HPDE6-E6E7 (cell line): ENCODE data around the gene FAM20C.

Source experiments
- DNase-seq: peaks from one replicate; pipeline ENCODE4 v3.0.0; 2011; ENCODE audit warnings: missing footprints; ENCODE audit errors: extremely low spot score

FAM20C gene

DNA sequence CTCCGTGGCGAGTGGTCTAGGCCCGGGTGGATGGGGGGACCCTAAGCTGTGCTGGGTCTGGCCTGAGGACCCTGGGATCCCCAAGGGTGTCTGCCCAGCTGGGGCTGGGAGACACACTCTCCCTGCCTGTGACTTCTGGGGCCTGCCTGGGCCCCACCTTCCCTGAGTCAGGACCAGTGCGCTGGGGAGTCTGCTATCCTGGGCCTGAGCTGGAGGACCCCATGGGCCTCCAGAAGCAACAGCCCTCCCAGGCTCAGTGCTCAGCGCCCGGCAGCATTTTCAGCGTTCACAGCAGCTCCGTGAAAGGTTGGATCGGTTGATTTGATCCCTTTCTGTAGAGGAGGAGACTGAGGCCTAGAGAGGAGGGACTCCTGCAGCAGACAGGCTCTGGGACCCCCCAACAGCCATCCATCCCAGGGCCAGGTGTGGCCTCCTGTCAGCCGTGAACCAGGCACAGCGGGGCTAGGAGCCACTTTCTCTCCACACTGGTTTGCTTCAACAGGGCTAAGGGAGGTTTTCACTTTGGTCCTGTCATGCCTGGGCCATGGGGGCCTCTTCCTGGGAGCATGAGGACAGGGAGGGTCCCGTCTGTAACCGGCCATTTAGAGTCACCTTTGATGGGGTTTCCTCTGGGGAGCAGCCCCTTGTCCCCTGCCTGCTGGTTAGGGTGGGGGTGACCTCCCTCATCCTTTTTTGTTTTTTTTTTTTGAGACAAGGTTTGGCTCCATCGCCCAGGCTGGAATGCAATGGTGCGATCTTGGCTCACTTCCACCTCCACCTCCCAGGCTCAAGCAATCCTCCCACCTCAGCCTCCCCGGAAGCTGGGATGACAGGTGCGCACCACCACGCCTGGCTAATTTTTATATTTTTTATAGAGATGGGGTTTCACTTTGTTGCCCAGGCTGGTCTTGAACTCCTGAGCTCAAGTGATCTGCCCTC, 110.0 kb downstream of the FAM20C start:
- DNase-seq = no peak

- DNase-seq = no peak
These were observed 111.1 kb downstream of the FAM20C start for GRCh38 chr7:303425-303824.

DNA sequence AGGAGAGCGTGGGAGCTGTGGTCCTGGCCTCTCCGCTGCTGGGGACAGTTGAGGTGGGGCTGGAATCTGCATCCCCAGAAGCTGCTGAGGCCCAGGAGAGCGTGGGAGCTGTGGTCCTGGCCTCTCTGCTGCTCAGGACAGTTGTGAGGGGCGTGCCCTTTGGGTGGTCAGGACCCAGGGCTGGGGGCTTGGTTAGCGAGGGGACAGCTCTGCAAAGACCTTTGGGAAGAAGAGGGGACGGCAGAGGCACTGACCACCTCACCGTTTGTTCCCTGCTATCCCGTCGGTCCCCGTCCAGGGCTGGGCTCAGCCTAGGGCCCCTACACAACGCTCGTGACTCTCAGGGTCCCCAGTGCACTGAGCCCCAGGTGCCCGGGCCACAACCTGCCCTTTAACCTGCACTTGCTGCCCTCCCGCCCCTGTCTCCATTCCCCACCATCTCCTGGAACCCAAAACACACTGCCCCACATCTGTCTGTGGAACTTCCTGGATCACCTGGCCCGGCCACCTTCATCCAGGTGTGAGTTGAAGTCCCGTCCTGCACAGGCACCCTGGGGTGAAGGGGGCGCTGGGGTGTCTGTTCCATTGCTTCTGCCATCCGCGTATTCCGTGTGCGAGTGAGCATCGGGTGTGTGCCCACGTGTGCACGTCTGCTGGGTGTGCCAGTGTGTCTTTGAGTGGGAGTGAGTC, 111.7 kb downstream of the FAM20C start:
- no peak for DNase-seq

DNA sequence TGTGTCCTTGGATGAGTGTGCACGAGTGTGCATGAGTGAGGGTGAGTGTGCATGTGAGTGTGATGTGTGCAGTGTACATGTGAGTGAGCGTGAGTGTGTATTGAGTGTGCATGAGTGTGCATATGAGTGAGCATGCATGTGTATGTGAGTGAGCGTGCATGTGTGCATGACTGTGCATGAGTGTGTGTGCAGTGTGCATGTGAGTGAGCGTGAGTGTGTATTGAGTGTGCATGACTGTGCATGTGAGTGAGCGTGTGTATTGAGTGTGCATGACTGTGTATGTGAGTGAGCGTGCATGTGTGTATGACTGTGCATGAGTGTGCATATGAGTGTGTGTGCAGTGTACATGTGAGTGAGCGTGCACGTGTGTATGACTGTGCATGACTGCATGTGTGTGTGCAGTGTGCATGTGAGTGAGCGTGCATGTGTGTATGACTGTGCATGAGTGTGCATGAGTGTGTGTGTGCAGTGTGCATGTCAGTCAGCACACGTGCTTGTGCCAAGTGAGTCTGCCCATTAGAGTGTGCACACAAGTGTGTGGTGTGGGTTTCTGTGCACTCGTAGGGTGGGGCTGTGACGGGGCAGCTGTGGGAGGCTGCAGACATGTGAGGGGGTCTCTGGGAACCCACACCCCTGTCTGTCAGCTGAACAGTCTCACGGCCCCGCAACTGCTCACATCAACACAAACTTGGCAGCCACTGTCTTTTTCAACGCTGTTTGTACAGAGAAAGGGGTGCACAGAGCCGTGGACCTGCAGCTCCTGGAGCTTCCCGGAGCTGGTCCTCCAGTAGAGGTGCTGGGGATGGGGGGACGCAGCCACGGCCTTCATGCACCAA, 112.4 kb downstream of the FAM20C start:
- no peak for DNase-seq

DNA sequence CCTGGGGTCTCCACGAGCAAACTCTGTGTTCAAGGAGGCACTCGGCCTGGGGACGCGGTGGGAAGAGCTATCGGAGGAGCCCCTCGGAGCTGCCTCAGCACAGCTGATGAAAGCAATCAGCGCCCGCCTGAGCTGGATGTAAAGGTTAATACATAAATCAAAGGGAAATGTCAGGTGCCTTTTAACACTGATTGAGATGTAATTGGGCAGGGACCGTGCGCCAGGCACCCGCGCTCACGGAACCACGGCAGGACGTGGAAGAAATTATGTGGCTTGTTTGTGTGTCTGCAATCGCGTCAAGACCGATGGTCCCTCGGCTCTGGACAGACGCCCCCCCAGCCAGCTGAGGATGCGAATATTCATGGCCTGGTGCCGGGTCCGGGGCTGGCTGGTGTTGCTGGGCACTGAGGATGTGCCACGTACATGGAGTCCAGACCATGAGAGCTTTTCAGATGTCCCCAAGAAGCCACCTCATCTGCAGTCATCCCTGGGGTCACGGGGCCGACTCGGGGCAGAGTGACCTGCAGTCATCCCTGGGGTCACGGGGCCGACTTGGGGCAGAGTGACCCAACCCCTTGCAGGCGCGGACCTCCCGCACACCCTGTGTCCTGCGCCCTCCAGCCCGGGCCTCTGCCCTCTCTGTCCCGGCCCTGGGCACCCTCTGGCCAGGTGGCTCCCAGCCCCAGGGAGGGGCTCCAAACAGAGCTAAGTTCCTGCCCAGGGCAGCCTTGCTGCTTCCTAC, 113.2 kb downstream of the FAM20C start:
- no peak for DNase-seq

DNA sequence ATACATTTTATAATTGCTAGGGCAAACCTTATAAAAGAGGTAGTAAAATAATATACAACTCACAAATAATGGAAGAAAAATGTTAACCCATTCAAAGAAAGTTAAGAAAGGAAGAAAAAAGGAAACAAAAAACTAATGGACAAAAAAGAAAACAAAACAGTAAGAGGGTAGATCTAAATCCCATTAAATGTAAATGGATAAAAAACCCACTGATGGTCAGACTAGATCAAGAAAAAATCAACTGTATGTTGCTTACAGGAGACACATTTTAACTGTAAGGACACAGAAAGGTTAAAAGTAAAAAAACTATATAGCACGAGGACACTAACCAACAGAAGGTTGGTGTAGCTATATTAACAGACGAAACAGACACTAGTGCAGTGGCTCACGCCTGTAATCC, 115.6 kb downstream of the FAM20C start:
- no peak for DNase-seq

DNA sequence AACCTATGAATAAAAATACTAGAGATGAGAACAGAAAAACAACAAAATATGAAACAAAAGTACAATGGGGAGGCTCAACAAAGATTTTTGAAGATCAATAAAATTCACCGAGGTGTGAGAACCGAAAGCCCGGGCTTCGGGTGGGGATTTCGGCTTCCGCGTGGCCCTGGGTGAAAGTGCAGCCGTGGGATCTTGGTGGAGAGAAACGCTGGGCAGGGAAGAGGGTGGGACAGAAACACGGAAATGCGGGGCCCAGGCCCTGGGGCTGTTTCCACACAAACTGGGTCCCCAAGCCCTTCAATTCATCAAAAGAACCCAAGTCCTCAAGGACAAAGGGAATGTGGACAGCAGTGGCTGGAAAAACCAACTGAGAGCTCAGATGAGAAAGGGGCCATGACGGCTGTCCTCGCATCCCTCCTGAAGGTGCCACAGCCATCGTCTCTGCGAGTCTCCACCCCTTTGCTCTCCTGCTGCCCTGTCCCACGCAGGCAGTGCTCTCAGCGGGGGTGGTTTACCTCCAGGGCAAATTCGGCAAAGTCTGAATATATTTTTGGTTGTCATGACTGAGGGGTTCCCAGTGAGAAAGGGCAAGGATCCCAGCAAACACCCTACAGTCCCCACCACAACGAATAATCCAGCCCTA, 117.3 kb downstream of the FAM20C start:
- DNase-seq = no peak
